Esophagus muscularis mucosa (tissue), 3 donors: ENCODE results near the gene BRF1.

ENCODE experiments used
- POLR2AphosphoS5 ChIP-seq, 2 donors: sonication (generic); formaldehyde crosslinking; IDR thresholded peaks; one replicate each; pipeline ENCODE4 v1.6.1; 2017; ENCODE audit warnings: antibody characterized with exemption in 2 of 2
- TF ChIP-seq, protein P1 (sequence below), 3 experiments: fragments of 200-600 bp in 2 of 3; fragments of 450-650 bp in 1 of 3; sonication (generic) in 2 of 3; IDR thresholded peaks; one replicate each; pipeline ENCODE4 v1.5.1; 2017 to 2019; ENCODE audit warnings: antibody characterized with exemption in 3 of 3, mild to moderate bottlenecking in 2 of 3, moderate library complexity in 1 of 3

DNA sequence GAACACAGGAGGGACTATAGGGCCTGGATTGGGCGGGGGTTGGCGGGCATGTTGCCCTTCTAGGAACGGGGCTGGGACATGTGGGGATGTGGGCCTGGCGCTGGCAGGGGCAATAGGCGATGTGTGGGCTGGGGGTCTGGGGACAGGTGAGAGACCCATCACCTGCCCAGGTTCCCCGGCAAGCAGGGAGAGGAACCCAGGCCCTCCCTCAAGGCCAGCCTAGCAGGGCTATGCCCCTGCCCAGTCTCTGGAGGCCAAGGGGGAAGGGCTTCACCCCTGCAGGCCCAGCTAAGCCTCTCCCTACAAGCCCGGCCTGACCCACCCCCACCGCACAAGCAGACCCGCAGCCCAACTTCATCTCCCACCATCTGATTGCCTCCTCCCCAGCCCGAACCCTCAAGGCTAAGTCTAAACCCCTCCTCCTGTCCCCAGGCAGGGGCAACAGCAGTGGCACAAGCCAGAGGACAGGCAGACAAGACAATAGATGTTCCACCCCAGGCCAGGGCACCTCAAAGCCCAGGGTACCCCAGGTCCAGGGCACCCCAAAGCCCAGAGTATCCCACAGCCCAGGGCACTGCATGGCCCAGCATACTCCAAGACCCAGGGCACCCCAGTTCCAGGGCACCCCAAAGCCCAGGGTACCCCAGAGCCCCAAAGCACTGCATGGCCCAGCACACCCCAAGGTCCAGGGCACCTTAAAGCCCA lies 138.7 kb downstream of the BRF1 start:
- TF ChIP-seq, protein P1, sequence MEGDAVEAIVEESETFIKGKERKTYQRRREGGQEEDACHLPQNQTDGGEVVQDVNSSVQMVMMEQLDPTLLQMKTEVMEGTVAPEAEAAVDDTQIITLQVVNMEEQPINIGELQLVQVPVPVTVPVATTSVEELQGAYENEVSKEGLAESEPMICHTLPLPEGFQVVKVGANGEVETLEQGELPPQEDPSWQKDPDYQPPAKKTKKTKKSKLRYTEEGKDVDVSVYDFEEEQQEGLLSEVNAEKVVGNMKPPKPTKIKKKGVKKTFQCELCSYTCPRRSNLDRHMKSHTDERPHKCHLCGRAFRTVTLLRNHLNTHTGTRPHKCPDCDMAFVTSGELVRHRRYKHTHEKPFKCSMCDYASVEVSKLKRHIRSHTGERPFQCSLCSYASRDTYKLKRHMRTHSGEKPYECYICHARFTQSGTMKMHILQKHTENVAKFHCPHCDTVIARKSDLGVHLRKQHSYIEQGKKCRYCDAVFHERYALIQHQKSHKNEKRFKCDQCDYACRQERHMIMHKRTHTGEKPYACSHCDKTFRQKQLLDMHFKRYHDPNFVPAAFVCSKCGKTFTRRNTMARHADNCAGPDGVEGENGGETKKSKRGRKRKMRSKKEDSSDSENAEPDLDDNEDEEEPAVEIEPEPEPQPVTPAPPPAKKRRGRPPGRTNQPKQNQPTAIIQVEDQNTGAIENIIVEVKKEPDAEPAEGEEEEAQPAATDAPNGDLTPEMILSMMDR (IDR thresholded peaks at IDR 0.05): no peak
- TF ChIP-seq POLR2AphosphoS5 (IDR thresholded peaks at IDR 0.05): no peak
